Fibroblast of skin of left quadriceps (primary cell): ENCODE measurements around the gene SFXN4.
"Not testable (repeated sequence)": the region's sequence is repeated elsewhere in the genome, so short reads cannot be mapped to it uniquely, and the experiment has no call there.

Experiments
- DNase-seq, 2 experiments: peaks; one replicate each; pipeline ENCODE4 v3.0.0-alpha.2; 2013; ENCODE audit warnings: low read depth in 2 of 2

Gene SFXN4

GRCh38 chr10:119190353-119190752 is 24.8 kb upstream of the SFXN4 start:
- DNase-seq: peak; percentile 91 to 93

DNA sequence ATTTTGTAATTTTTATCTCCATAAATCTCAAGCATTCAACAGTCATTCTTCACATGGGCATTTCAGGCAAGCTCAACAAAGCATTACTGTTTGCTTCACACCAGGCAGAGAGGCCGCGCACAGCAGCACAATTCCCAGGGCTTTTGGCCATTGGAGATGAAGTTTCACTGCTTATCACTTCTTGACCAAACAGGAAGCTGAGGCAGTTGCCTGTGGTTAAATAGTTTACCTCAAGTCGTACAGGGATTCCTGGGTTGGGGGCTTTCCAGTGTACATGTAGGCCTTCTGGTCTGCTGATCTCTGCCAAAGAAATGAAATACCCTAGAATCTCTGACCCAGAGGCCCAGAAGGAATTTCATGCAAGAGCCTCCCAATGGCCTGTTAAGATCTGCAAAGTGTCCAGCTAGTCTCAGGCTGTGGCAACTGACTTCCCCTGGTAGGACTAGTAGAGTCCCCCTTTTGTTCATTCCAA is 24.3 kb upstream of the SFXN4 start:
- DNase-seq: no peak

DNA sequence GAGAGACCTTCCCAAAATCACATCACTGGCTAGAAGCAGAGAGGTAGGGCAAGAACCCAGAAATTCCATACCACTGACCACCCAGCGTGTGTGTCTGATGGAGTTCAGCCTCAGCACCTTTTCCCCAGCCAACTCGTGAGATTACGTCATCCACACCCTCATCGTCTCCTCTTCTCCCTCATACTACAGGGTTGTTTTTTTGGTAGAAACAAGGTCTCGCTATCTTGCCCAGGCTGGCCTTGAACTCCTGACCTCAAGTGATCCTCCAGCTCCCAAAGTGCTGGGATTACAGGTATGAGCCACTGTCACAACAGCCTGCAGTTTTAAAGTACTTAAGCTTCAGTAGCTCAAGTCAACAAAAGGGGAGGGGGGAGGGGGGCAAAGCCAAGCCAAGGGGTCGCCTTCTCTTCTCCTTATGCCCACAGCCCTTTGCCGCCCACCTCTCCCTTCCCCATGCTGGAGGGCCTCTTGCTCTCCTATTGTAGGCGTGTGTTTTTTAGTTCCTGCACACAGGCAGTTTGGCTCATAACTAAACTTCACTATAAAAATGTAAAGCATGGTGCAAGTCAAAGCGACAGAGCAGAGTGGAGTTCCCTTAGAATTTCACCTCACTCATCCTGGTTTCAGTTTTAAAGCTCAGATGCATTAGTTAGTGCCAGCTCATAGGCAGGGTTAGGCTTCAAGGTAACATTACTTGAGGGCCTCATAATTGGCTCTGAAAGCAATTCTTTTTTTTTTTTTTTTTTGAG is 18.3 kb upstream of the SFXN4 start:
- no peak for DNase-seq

- not testable (repeated sequence) for DNase-seq
Observed at GRCh38 chr10:119180850-119181400, 15.4 kb upstream of the SFXN4 start.

DNA sequence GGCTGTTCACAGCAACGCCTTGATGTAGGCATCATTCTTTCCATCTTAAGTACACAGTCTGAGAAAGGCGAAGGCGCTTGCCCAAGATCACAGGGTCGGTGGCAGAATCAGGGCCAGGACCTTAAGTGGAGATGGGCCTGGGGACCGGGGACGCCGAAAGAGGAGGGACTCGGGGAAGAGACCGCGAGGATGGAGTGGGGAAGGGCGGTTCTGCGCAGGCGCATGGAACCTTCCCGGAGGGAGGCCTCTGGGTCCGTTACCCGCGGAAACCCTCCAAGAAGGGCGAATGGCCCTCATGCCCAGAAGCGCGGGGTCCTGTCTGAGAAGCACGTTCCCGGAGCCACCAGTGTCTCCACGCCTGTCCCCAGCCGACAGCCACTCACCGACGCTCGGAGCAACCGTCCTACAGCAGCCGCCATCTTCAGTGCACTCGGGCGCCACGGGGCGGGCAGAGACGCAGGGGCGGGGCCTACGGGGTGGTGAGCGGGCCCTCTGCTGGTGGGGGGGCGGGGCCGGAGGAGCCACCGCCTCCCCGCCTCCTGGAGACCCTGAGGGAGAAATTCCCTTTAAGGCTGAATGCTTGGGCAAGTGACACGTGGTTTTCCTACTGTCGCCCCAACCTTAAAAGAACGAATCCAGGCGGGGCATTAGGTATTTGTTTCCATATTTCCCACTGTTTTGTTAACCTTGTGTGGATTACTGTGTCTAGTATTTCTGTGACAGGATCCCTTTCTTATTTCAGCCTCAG is 13.0 kb upstream of the SFXN4 start, which contains the start of gene PRDX3:
Gene PRDX3 (minus strand): TSS at position 441 of the 748 bp plus-strand sequence. CDS start 22 bp downstream, at position 419.
- peak; percentile 75 for DNase-seq

DNA sequence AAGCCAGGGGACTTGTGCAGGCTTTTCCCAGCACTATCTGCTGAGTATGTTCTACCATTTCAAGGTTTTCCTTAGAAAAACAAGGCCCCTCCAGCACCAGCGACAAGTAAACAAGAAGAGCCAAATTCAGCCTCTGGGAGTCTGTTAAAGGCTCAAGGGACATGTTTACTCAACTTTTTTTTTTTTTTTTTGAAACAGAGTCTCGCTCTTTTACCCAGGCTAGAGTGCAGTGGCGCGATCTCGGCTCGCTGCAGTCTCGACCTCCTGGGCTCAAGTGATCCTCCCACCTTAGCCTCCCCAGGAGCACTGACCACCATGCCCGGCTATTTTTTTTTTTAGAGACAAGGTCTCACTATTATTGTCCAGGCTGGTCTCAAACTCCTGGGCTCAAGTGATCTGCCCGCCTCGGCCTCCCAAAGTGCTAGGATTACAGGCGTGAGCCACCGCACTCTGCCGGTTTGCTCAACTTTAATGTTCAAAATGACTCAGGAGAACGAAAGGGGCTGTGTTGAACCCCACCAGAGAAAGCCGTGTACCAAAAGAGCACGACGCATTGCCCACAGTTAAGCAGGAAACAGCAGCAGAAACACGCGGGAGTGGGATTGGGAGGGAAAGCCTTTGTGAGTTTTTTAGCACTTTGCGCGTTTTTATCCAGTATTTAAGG is 12.3 kb upstream of the SFXN4 start:
- no peak for DNase-seq

- no peak for DNase-seq
Observed at GRCh38 chr10:119176166-119176565, 10.7 kb upstream of the SFXN4 start.

- DNase-seq: no peak
Observed at GRCh38 chr10:119174109-119174508, 8.6 kb upstream of the SFXN4 start.

DNA sequence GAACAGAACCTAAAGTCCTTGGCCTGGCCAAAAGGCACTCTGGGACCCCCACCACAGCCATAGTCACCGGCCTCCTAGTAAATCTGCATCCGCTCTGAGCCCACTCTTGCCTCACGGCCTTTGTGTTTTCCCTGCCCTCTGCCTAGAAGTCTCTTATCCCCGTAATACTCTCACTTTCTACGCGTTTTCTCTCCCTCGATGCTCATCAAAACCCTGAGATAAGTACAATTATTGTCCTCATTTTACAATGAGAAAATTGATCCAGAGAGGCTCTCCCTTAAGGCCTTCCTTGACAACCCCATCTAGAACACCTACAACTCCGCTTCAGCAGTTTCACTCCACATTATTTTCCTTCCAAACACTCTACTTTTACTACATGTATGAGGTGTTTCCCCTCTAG is 1.5 kb upstream of the SFXN4 start:
- no peak for DNase-seq

DNA sequence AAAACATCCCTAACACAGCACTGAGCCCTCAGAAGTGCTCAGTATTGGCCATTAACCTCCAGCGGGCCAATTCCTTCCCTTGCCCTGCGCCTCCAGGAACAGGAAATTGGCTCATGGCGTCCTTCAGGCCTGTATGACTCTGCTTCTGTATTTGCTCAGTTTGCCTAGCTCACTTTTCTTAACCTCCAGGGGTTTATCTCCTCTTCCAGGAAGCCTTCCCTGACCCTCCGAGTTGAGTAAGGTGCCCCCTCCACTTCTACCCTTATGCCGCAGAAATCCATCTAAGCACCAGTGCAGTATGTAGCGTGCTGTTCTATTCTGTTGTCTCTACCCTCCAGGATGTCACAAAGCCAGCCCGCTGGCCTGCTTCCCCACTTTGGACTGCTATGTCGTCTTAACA is 1.1 kb upstream of the SFXN4 start:
- no peak for DNase-seq

DNA sequence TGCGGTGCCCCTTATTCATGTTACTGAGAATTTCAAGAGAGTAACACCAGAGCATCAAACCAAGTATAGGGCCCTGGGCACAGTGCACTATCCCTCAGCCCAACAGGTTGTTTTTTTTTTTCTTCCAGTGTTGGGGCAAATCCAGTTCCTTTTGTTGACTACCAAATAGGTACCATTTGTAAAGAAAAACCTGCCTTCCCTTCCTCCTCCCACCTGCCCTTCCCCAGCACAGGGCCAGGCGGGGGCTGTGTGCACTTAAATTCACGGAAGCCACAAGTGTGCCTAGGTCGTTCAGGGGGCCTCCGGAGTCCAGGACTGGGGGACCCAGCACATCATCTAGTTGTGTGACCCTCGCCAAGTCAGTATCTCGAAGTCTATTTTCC is 595 bp upstream of the SFXN4 start:
- DNase-seq: no peak

DNA sequence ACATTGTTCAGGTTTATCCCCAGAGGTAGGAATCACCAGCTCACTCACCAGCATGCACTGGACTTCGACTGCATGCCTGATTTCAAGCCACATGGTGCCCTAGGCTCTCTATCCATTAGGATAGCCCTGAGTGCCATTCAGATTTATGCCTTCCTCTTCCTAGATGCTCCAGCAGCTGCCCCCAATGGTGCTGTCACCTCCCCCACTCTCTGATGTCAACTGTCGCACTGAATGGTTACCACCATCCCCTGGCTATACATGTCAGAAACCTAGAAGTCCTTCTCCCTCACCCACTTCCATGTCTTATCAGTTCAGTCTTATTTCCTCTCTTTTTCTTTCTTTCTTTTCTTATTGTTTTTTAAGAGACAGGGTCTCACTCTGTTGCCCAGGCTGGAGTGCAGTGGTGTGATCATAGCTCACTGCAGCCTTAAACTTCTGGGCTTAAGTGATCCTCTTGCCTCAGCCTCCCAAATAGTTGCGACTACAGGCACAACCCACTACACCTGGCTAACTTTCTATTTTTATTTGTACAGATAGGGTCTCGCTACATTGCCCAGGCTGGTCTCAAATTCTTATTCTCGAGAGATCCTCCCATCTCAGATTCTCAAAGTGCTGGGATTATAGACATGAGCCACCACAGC is 2.9 kb downstream of the SFXN4 start:
- no peak for DNase-seq

- DNase-seq: no peak
Observed at GRCh38 chr10:119161680-119162451, 3.6 kb downstream of the SFXN4 start.

DNA sequence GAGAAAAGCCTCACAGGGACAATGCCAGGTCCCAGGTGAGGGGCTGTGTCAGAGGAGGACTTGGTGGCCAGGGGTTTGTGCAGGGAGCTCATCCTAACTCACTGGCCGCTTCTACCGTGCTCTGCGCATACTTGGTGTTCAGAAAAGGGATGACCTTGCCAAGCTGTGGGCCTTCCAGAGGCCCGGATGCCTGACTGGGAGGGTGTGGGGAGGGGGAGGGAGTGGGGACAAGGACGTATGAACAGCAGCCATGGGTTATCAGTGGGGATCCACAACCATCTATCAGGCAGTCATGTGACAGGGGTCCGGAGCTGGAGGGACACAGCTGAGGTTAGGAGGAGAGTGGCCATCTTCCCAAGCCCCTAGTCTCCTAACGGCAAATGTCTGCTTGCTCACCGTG is 6.2 kb downstream of the SFXN4 start:
- no peak for DNase-seq

DNA sequence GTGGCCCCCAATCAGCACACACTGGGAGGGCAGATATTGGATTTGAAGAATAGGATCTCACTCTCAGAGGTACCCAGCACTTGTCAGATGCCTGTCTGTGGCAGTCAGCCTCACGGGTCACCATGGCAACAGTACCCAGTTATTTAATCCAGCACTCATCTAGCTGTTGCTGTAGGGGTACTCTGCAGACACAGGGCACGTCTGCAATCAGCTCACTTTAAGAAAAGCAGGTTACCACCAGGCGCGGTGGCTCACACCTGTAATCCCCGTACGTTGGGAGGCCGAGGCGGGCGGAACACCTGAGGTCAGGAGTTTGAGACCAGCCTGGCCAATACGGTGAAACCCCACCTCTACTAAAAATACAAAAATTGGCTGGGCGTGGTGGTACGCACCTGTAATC is 11.9 kb downstream of the SFXN4 start:
- no peak for DNase-seq

DNA sequence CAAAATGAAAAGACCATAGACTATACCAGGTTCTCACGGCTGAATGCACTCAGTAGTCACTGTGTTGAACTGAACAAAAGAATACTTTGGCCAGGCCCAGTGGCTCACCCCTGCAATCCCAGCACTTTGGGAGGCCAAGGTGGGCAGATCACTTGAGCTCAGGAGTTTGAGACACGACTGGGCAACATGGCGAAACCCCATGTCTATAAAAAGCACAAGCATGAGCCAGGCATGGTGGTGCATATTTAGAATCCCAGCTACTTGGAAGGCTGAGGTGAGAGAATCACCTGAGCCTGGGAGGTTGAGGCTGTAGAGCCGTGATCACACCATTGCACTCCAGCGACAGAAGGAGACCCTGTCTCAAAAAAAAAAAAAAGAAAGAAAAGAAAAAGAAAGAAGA is 12.5 kb downstream of the SFXN4 start:
- no peak for DNase-seq

- DNase-seq: not testable (repeated sequence)
Observed at GRCh38 chr10:119151601-119152000, 13.9 kb downstream of the SFXN4 start.

- DNase-seq: no peak
Observed at GRCh38 chr10:119149729-119150128, 15.8 kb downstream of the SFXN4 start.

DNA sequence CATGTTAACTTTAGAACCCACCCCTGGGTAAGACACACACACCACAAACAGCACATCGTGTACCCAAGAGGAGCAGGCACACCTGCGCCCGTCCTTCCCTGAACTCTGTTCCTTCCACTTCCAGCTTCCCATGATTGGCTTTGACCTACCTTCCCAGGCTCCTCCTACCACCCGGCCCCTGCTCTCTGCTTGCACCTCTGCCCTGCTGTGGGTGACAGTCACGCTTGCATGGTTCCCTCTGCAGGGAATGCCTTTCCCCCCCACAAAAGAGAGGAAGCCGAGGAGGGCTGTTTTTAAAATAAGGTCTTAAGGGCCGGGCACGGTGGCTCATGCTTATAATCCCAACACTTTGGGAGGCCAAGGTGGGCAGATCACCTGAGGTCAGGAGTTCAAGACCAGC is 16.4 kb downstream of the SFXN4 start:
- DNase-seq: no peak

DNA sequence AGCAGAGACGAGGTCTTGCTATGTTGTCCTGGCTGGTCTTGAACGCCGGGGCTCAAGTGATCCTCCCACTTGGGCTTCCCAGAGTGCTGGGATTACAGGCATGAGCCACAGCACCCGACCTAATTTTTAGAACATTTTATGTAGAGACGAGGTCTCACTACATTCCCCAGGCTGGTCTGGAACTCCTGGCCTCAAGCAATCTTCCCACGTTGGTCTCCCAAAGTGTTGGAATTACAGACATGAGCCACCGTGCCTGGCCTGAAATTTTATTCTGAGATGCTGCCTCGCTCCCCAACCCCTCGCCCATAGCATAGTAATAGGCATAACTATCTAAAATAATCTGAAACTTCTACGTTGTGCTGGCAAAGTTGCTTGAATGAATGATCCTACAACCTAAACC is 21.9 kb downstream of the SFXN4 start:
- DNase-seq: no peak
